NCI-H2029 treated with DMSO at 0.1 percent for 48 hours (cell line): ENCODE measurements around the gene TSPAN11.
A peak's percentile ranks its signal among the peaks of the same experiment; 100 is the strongest.
"Not testable (repeated sequence)": the region's sequence is repeated elsewhere in the genome, so short reads cannot be mapped to it uniquely, and the experiment has no call there.

Experiments used
- DNase-seq: peaks from one replicate; lab custom pipeline; 2025; lab: John Stamatoyannopoulos, UW

The TSPAN11 gene, protein sequence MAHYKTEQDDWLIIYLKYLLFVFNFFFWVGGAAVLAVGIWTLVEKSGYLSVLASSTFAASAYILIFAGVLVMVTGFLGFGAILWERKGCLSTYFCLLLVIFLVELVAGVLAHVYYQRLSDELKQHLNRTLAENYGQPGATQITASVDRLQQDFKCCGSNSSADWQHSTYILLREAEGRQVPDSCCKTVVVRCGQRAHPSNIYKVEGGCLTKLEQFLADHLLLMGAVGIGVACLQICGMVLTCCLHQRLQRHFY

DNA sequence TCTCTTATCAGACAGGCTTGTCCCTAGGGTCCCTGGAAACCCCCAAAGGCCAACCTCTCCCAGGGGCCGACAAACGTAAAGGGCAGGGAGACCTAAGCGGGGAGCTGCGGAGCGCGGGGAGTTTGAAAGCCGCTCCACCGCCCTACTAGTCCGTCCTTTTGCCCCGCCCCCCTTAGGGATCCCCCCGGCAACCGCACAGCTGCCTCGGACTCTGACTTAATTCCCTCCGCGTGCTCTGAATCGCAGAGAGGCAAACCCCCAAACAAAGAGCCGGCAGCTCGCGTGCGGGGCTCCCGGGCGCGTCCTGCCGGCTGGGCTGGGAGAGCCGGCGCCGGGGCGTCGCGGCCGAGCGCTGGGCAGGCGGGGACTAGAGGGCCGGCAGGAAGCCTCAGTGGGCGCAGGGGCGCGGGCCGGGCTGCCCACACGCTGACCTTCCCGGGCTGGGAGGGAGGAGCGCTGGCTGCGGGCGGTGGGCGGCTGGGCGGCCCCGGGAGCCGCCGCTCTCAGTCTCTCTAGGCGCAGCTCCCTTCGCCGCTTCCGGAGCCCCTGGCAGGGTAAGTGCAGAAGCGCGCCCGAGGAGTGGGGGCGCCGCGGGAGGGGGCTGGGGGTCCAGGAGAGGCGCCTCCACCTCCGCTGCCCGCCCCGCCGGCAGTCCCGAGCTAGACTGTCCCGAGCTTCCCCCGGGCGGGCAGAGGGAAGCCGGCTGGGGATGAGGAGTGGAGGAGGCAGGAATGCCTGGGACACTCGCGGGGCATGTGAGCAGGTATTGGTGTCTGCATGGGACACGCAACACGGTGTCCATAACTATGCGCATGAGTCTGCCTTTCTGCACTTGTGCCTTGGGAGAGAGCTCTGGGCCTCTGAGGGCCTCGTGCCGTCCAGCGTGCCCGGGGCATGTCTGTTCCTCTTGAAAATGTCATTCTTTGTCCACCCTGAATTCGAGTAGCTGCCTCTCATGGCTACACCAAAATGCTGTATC, at the start of gene TSPAN11:
Gene TSPAN11 (plus strand): TSS at position 506 of the 979 bp plus-strand sequence. CDS start 27,244 bp downstream, outside the sequence.
- no peak for DNase-seq

DNA sequence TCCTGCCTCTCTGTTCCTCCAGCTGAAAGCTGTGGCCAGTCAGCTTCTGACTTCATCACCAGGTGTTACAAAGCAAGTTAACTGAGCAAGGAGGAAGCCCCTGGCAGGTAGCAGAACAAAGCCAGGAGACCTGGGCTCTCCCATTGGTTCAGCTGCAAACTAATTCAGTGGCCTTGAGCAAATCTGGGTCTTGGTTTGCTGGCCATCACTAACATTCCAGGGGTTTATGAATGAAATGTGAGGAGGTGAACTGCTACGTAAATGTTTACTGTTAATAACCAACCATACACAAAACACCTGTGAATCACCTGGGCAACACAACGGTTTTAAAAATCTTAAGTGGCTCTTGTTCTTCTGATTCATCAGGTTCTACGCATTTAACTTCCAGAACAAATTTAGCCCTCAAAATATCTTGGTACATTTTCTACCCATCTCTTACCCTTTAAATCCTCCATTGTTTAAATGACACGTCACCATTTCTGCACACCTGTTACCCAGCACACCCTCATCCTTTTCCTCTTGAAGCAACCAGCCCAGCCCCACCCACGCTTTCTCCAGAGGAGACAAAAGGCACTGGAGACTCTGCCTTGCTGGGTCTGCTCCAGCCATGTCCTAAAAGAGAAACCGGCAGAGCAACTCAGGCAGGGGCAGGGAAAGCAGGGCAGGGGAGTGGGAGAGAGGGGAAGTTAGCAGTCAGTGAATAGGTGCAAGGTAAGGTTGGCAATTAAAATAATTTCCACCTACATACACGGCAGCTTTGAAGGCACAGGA, 49.3 kb upstream of the TSPAN11 start:
- DNase-seq: peak; percentile 98

DNA sequence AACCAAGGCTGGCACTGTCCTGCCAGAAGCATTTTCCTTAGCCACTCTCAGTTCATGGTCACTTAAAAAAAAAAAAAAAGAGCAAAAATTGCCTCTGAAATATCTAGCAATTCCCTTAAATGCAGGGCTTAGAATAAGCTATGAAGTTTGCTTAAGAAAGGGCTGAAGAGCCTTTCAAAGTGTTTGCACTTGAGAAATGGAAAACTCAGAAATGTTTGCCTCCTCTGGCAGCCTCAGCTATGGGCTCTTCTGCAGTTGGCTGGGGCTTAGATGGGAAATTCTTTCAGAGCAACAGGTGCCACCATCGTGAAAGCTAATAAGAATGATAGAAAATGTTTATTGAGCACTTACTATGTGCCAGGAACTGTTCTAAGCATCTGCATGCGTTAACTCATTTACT, 48.5 kb upstream of the TSPAN11 start:
- no peak for DNase-seq

DNA sequence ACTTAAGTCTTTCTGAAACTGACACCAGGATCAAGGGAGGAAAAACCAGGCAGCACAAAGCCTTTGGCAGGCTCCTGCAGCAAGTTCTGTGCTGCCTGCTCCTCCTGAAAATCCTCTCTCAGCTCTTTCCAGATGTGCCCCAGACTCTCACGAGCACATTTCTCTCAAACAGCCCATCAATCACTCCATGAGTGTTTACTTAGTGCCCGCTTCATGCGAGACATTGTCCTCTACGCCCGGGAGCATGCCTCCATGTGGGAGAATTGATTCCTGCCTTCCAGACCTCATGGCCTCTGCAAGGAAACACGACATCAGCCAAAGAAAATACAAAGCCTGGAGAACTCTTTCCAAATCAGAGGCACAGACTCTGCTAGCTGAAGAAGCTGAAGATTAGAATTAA, 46.5 kb upstream of the TSPAN11 start:
- peak; percentile 94 for DNase-seq

DNA sequence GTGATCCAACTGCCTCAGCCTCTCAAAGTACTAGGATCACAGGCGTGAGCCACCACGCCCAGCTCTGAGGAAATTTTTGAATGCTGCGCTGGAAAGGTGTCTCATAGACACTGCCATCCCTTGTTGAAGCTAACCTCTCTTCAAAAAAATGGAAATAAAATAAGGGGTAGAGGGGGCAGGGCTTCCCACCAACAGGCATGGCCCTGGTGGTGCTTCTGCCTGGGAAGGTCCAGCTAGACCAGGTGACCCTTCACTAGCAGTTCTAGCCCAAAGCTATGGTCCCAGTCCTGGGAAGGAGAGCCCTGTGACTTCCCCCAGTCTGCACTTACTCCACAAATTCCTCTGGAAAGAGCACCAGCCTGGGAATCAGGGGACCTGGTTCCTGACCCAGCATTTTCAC, 45.7 kb upstream of the TSPAN11 start:
- no peak for DNase-seq

DNA sequence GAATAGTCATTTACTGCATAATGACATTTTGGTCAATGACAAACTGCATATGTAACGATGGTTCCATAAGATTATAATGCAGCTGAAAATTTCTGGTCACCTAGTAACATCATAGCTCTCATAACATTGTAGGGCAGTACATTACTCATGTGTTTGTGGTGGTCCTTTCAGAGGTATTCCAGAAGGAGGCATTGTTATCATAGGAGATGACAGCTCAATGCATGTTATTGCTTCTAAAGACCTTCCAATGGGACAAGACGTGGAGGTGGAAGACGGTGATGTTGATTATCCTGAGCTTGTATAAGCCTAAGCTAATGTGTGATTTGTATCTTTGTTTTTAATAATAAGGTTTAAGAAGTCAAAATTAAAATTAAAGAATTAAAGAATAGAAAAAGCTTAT, 43.8 kb upstream of the TSPAN11 start:
- no peak for DNase-seq

DNA sequence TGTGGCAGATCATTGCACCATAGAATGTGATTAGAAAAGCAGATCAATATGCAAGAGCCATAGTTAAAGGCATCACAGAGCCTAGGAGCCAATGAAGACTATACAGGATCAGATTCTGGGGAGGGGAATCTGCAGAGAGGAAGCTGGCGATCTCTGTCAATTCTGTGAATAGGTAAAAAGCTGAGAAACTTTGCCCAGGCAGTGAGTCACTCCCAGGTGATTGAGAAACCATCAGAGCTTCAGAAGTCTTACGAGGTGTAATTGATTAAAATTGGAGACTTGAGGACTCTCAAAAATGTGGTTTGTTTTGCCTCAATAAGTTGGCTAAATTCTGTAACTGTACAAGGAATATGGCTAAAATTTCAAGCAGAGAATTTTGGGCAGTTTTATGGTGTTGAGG, 41.7 kb upstream of the TSPAN11 start:
- no peak for DNase-seq

DNA sequence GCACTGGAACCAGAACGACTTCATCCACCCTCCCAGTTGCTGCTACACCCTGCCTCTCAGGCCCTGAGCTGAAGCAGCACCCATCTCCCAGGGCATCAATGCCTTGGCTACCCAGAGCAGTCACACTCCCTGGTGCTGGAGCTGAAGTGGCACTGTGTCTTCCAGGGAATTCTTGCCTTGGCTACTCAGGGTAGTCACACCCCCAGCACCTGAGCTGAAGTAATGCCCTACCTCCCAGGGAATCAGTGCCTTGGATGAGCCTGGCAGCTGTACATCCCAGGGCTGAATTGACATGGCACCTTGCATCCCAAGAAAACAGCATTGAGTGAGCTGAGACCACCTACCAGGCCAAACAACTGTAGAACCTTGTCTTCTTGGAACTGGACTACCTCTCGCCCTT, 41.2 kb upstream of the TSPAN11 start:
- no peak for DNase-seq

DNA sequence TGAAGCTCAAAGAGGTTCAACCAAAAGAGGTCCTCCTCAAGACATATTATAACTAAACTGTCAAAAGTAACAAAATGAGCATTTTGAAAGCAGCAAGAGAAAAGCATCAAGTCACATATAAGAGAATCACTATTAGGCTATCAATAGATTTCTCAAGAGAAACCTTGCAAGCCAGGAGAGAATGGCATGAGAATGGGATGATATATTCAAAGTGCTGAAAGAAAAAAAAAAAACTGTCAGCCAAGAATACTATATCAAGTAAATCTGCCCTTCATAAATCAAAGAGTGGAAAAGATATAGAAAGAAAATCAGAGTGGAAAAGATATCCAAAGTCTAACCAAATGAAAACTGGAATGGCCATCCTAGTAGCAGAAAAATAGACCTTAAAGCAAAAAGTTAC, 39.3 kb upstream of the TSPAN11 start:
- DNase-seq: no peak

DNA sequence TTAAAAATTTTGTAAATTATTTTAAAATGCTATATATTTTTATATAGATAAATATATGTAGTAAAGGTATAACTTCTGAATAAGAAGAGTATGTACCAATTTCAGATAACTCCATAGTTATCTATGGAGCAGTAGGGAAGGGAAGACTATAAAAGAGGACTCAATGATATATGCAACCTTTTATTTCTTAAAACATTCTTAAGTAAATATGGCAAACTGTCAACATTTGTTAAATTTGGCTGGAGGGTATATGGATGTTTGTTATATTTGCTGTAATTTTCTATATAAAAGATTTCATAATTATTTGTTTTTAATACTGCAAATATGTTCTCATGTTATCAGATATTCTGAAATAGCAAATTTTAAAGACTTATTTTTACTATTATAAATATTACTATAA, 38.3 kb upstream of the TSPAN11 start:
- DNase-seq: no peak

DNA sequence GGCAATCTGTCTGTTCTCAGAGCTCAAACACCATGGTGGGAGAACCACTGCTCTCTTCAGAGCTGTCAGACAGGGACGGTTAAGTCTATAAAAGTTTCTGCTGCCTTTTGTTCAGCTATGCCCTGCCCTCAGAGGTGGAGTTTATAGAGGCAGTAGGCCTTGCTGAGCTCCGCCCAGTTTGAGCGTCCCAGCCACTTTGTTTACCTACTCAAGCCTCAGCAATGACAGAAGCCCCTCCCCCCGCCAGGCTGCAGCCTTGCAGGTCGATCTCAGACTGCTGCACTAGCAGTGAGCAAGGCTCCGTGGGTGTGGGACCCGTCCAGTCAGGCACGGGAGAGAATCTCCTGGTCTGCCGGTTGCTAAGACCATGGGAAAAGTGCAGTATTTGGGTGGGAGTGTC, 32.0 kb upstream of the TSPAN11 start:
- DNase-seq: not testable (repeated sequence)

DNA sequence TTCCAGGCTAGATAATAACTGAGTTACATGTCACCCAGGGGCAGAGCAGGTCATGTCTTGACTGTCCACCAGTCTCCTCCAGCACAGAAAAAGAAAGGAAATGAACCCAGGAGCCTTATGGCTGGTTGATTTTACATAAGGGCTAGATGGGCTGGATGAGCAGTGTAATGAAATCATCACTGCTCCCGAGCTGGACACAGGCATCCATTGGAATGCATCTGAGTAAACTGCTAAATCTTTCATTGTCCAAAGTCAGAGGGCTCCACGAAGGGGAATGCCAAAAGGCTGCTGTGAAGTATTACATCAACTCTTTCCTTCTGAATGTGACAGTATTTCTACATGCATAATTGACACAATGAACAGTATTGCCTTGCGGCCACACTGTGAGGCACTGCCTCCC, 30.1 kb upstream of the TSPAN11 start:
- no peak for DNase-seq

DNA sequence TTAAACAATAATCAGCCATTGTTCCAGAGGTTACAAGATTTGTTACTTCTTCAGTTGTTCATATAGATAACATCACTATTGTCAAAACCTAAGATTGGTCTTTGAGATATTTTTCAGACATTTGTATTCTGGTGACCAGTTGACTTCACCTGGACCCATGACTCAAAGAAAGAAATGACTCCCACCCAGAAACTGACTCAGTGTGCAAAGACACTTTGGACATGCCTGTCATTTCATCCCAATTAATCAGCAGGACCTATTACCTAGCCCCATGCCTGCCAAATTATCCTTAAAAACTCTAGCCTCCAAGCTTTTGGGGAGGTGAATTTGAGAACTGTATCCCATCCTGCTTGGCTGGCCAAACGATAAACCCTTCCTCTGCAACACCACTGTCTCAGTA, 27.7 kb upstream of the TSPAN11 start:
- DNase-seq: no peak

DNA sequence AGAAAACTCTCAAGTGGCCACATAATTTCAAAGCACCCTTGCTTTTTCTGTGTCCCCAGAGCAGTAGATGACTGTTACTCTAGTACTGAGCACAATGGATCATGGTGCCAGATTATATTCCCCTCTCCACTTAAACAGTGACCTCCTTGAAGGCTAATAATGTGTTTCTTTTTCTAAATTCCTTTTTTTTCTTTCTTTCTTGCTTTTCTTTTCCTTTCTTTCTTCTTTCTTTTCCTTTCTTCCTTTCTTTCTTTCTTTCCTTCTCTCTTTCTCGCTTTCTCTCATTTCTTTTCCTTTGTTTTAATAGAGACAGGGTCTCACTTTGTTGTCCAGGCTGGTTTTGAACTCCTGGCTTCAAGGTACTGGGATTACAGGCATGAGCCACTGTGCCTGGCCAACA, 26.2 kb upstream of the TSPAN11 start:
- no peak for DNase-seq

DNA sequence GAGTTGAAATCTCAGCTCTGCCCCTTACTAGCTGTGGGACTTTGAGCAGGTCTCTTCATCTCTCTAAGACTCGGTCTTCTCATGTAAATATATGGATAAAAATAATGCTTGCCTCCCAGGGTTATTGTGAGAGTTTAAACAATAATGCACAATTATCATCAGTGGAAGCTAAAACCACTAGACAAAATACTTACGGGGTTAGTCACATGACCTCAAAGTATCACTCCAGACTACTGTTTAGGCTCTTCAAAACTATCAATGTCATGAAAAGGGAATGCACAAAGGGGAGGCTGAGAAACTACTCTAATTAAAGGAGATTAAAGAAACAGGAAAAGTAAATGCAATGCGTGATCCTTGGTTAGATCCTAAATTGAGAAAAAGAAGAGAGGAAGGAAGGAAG, 24.5 kb upstream of the TSPAN11 start:
- DNase-seq: no peak

DNA sequence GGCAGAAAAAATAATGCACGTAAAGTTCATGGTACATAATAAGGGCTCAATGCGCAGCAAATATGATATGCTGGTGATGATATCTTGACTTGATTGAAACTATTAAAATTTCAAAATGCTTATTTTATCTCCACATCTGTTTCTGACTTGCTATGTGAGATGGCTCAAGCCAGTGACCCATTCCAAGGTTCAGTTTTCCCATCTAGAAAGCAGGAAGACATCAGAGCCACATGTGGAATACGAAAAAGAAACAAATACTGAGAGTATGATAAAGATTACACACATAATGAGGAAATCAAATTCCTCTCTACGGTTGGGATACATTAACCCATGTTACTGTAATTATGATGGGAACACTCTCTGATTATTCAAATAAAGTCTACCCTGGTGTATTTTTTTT, 24.0 kb upstream of the TSPAN11 start:
- DNase-seq: no peak

DNA sequence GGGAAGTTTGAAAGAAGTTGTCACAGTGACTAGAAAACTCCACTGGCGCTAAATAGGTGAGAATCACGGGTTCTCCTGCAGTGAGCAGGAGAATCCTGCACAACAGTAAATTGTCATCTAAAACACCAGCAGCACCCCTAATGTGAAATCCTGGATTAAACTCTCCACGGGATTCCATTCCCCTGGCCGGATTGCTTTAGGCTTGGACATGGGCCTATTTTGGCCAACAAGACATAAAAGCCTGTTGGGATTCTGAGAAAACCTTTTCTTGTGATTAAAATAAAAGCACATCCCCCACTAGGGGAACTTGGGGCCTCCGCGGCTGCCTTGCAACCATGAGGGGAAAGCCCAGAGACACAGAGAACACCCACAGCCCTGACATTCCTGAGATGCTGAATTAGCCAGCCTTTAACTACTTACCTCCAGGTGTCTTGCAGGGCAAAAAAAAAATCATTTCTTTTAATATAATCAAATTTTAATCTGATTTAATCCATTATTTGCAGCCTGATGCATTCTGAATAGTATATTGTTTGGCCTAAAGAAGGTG, 21.0 kb upstream of the TSPAN11 start:
- no peak for DNase-seq

DNA sequence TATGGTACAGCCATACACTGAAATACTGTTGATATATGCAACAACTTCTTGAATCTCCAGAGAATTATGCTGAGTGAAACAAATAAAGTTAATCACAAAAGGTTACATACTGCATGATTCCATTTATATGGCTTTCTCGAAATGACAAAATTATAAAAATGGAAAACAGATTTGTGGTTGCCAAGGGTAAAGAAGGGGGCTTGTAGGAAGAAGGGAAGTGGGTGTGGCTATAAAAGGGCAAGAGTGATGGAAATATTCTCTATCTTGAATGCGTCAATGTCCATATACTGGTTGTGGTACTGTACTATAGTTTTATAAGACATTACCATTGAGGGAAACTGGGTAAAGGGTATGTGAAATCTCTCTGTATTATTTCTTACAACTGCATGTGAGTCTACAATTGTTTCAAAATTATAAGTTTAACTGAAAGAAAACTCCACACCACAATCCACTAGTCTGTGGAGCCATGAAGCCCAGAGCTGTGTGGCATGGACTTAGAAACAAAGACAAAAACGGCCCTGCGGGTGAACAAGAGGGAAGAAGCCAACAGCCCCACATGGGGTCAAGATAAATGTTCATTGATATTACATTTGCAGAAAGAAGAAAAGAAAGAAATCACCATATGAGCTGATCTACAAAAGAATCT, 18.3 kb upstream of the TSPAN11 start:
- no peak for DNase-seq

DNA sequence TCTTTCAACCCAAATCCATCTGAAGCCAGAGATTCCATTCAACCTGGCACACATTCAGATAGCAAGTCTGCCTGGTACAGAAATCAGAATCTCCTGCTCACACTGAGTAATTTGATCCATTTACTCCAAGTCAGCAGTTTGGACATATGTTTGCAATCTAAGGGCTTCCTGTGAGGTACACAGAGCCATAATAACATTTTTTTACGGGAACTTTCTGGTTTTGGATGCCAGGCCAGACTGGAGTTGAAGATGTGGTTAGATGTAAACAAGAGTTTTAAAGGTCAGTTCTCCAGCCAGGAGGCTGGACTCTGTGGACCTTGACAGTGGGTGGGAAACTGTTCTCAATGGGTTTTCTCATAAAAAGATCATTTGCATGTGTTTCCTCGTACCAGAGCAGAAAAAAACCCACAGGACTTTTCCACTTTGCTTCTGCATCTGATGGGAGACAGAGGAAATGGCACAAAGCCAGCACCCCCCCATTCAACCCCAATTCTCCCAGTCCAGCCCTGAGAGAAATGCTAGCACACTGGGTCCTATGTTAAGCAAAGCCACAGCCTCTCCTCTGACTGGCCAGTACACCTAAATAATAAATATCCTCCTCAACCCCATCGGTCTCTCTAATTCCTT, 17.7 kb upstream of the TSPAN11 start:
- DNase-seq: no peak

DNA sequence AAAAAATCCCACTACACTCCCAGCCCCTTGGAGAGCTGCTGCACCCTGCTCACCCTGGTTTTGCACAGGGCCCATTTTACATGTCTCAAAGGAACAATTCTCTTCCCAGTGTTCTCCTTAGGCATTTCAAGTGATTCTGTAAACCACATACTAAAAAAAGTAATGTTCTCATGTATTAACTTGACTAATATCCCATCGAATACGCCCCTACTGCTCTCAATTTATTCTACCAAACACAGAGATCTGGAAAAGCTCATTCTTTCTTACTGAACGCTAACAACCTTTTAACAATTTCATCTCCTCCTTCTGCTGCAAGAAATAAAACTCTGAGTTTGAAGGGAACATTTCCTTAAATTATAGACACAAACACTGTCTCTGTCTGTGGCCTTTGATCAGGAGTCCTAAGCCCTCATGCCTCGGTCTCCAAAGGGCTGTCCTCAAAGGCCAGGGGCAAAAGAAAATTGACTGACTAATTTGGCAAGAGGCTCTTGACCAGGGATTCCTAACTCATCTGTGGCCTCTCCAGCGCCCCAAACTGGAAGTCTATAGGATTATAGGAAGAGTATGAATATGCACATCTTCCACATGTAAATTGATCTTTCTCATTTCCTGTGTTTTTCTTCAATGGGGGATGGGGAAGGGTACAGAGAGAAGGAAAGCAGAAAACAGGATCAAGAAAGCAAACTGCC, 17.1 kb upstream of the TSPAN11 start:
- DNase-seq: no peak

DNA sequence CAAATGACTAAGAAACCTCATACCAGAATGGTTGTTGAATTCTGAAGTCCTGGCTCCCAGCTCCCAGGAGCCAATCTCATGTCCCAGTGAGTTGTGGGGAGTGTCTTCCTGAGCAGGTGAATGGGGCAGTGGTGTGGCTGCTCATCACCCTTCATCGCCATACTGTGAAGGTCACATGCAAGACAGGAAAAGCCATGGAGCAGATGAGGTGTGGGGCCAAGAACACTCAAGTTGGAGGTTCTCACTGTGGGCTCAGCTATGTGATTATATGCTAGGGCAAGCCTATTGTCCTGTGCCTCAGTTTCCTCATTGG, 16.6 kb upstream of the TSPAN11 start:
- DNase-seq: no peak
